ENCODE measurements around the gene RXRA.

Gene RXRA

DNA sequence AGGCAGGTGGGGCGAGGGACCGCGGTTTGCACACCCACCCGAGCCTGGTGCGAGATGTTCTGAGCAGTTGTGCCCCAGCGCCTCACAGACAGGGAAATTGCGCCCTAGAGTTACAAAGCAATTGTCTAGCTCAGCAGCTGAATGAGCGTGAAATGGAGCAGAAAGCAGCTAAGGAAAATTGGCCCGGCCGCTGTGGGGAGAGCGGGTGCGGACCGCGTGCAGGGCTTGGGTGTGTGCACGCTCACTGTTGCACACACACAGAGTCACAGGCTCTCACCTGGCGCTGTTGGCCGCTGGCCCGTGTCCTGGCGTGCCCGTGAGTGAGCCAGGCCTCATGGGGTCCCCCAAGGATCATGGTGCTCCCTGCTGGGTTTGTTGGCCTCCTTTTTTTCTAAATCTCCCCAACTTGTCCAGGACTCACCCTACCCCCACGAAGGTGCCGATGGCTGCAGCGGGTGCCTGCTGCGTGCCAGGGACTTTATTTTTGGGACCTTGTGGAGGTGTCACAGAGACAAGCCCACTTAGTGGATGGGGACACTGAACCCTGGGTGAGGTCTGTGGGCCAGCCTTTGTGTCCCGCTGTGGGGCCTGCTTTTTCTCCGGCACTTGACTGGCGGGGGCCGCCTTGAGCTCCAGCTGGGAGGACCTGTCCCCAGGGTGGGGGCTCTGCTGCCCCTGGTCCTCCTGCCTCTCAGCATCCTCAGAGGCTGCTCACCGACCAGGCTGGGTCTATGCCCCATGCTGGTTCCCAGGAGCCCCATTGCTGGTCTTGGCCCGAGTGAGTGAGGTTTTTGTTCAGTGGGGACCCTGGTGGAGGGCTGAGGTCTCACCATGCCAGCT lies 5.2 kb downstream of the RXRA start:
- no peak for DNase-seq
- Mint-ChIP-seq H3K4me1 (peaks cover 58% of the 10 kb centered on the region), H3K36me3 (ENCODE audit: low read depth) (no peaks in the 10 kb centered on the region), H3K27ac (no peak overlapping the region), H3K4me3 (no peak overlapping the region), H3K9me3 (no peaks in the 10 kb centered on the region), H3K27me3 (ENCODE audit: low read depth, poor library complexity) (peaks cover 2% of the 10 kb centered on the region)
- TF ChIP-seq, protein P1, sequence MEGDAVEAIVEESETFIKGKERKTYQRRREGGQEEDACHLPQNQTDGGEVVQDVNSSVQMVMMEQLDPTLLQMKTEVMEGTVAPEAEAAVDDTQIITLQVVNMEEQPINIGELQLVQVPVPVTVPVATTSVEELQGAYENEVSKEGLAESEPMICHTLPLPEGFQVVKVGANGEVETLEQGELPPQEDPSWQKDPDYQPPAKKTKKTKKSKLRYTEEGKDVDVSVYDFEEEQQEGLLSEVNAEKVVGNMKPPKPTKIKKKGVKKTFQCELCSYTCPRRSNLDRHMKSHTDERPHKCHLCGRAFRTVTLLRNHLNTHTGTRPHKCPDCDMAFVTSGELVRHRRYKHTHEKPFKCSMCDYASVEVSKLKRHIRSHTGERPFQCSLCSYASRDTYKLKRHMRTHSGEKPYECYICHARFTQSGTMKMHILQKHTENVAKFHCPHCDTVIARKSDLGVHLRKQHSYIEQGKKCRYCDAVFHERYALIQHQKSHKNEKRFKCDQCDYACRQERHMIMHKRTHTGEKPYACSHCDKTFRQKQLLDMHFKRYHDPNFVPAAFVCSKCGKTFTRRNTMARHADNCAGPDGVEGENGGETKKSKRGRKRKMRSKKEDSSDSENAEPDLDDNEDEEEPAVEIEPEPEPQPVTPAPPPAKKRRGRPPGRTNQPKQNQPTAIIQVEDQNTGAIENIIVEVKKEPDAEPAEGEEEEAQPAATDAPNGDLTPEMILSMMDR (IDR thresholded peaks at IDR 0.05), result no peak

DNA sequence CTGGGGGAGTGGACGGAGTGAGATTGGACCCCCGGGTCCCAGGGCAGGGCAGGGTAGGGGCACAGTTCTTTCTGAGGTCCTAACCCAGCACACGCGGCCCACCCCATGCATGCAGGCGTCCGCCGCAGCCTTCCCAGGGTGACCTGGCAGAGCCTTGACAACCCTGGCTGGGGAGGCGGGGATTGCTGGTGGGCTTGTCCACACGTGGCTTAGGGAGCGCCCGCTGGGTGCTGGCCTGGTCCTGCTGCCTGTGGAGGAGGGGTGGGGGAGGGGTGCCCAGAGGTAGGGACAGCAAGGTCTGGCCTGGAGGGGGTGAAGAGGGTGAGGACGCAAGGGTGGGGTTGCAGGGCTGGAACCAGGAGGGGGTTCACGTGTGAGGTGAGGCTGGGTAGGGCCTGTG lies 6.0 kb downstream of the RXRA start:
- Mint-ChIP-seq H3K36me3 (ENCODE audit: low read depth) (no peaks in the 10 kb centered on the region), H3K9me3 (no peaks in the 10 kb centered on the region), H3K27ac (no peak overlapping the region), H3K27me3 (ENCODE audit: low read depth, poor library complexity) (peaks cover 2% of the 10 kb centered on the region), H3K4me3 (no peak overlapping the region), H3K4me1 (peaks cover 64% of the 10 kb centered on the region)
- DNase-seq, result no peak
- TF ChIP-seq, protein P1 (IDR thresholded peaks at IDR 0.05), result no peak

- Mint-ChIP-seq H3K4me1 (peaks cover 64% of the 10 kb centered on the region), H3K27me3 (ENCODE audit: low read depth, poor library complexity) (peaks cover 2% of the 10 kb centered on the region), H3K9me3 (no peaks in the 10 kb centered on the region), H3K27ac (no peak overlapping the region), H3K4me3 (no peak overlapping the region), H3K36me3 (ENCODE audit: low read depth) (no peaks in the 10 kb centered on the region)
- TF ChIP-seq, protein P1 (IDR thresholded peaks at IDR 0.05), result no peak
- no peak for DNase-seq
These were observed 6.6 kb downstream of the RXRA start for GRCh38 chr9:134332841-134333233.

GRCh38 chr9:134333234-134333873 lies 7.1 kb downstream of the RXRA start:
- no peak overlapping the region for H3K4me3 Mint-ChIP-seq
- peaks cover 63% of the 10 kb centered on the region for H3K4me1 Mint-ChIP-seq
- H3K27ac Mint-ChIP-seq, result no peak overlapping the region
- no peaks in the 10 kb centered on the region for H3K36me3 Mint-ChIP-seq (ENCODE audit: low read depth)
- H3K27me3 Mint-ChIP-seq (ENCODE audit: low read depth, poor library complexity), result peaks cover 2% of the 10 kb centered on the region
- TF ChIP-seq, protein P1 (IDR thresholded peaks at IDR 0.05), result no peak
- DNase-seq, result peak; percentile 46
- H3K9me3 Mint-ChIP-seq, result no peaks in the 10 kb centered on the region

GRCh38 chr9:134333874-134334581 lies 7.8 kb downstream of the RXRA start:
- H3K4me3 Mint-ChIP-seq, result no peak overlapping the region
- H3K27ac Mint-ChIP-seq, result no peak overlapping the region
- TF ChIP-seq, protein P1 (IDR thresholded peaks at IDR 0.05), result no peak
- DNase-seq, result no peak
- no peaks in the 10 kb centered on the region for H3K36me3 Mint-ChIP-seq (ENCODE audit: low read depth)
- no peaks in the 10 kb centered on the region for H3K9me3 Mint-ChIP-seq
- peaks cover 2% of the 10 kb centered on the region for H3K27me3 Mint-ChIP-seq (ENCODE audit: low read depth, poor library complexity)
- H3K4me1 Mint-ChIP-seq, result peaks cover 58% of the 10 kb centered on the region

Measured in nephron progenitor cell (in vitro differentiated cells).